ENCODE measurements around the gene JARID2.
"Not testable (repeated sequence)": the region's sequence is repeated elsewhere in the genome, so short reads cannot be mapped to it uniquely, and the experiment has no call there.

The JARID2 gene

DNA sequence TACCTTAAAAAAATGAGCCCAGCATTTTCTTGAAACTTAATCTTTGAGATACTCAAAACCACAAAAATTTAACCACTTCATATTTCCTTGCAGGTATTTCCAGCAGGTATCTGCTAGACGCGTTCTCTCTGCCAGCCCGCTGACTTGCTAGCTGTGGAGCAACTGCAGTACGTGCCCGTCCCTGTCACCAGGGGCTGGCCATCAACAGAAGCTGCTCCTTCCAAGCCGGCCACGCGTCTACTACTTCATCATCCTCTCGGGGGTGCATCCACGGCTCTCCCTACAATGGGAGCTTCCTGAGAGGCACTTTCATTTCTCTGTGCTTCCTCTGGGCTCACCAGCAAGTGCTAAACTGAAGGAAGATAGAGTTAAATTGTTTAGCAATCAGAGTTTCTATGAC, 284.5 kb downstream of the JARID2 start:
- DNase-seq = no peak

DNA sequence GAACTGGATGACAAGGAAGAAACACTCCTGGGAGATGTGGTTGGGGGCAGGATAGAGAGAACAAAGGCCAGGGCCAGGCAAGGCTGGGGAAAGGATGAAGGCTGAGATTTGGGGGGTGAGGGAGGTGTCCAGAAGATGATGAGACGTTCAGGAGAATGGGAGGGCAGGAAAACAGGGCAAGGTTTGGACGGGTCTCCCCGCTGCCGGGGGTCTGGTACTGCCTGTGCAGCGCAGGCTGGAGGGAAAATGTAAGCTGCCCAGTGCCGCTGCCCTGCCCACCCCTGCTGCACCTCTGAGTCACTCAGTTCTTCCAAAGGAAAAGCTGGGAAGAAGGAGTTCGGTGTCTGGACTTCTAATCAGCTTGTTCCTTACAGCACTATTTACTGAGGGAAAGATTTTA, 286.1 kb downstream of the JARID2 start:
- DNase-seq = no peak

- DNase-seq = no peak
Observed at GRCh38 chr6:15533379-15534026, 287.6 kb downstream of the JARID2 start.

DNA sequence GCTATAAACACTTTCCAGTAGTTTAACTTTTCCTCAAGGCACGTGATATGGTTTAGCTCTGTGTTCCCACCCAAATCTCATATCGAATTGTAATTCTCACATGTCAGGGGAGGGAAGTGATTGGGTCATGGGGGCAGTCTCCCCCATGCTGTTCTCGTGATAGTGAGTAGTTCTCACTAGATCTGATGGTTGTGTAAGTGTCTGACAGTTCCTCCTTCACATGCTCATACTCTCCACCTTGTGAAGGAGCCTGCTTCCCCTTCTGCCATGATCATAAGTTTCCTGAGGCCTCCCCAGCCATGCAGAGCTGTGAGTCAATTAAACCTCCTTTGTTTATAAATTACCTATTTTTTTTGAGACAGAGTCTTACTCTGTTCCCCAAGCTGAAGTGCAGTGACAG, 289.1 kb downstream of the JARID2 start:
- DNase-seq = no peak

DNA sequence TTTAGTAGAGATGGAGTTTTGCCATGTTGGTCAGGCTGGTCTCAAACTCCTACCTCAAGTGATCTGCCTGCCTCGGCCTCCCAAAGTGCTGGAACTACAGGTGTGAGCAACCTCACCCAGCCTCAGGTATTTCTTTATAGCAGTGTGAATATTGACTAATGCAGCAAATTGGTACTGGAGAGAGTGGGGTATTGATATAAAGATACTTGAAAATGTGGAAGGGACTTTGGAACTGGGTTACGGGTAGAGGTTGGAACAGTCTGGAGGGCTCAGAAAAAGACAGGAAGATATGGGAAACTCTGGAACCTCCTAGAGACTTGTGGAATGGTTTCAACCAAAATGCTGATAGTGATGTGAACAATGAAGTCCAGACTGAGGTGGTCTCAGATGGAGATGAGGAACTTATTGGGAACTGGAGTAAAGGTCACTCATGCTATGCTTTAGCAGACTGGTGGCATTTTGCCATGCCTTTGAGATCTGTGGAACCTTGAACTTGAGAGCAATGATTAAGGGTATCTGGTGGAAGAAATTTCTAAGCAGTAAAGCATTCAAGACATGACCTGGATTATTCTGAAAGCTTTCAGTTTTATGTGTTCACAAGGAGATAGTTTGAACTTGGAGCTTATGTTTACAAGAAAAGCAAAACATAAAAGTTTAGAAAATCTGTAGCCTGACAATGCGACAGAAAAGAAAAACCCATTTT, 289.8 kb downstream of the JARID2 start:
- DNase-seq = no peak

GRCh38 chr6:15536198-15536955, 290.5 kb downstream of the JARID2 start:
- no peak for DNase-seq

- DNase-seq = no peak
Observed at GRCh38 chr6:15538106-15538505, 292.2 kb downstream of the JARID2 start.

DNA sequence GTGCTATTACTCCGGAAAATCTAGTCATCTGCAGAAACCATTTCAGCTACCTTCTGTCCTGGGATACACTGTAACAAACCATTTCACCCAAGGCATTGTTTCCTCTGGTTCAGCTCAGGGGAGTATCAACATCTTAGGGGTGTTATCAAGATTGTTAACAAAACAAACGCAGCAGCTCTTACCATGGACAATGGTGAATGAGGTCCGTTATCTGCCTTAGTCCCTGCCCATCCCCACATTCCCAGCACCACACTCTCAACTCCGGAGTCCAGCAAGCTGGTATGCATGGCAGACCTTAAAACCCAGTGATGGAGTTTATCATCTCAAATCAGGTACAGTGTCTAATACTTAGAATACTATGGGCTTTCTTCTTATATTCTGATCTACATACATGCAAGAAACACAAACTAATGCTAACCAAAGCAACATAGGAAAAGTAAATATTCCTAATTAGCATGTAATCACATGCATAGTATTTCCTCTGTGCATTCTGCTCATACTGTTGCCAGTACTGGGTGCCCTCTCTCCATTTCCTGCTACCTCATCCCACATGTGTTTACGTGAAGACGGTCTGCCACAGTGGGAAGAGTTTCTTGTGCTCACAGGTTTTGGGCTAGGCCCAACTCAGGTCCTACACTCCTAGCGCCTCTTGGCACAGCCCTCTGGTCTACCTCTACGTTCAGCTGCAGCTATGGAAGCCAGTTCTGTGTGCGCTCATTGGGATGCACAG, 293.1 kb downstream of the JARID2 start:
- DNase-seq = no peak

DNA sequence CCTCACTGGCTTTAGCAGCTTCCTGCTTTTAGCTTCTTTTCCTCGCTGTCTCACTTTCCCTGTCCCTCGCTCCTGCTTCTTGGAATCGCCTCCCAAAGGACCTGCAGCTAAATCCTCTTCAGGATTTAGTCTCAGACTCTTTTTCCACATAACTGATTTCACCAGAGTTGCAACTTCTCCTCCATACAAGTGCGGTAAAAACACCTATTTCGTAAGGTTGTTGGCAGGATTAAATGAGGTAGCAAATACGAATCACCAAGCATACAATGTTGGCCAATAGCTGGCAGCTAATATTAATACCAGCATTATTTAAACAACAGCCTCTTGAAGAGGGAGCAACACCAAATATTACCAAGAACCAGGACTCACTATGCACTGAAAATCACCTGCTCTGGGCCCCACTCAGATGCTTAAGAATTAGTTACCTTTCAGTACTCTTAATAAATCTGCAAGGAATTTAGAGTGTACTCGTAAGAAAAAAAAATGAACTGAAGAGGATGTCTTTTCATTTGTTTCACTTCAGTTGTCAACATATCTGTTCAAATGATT, 293.9 kb downstream of the JARID2 start:
- no peak for DNase-seq

DNA sequence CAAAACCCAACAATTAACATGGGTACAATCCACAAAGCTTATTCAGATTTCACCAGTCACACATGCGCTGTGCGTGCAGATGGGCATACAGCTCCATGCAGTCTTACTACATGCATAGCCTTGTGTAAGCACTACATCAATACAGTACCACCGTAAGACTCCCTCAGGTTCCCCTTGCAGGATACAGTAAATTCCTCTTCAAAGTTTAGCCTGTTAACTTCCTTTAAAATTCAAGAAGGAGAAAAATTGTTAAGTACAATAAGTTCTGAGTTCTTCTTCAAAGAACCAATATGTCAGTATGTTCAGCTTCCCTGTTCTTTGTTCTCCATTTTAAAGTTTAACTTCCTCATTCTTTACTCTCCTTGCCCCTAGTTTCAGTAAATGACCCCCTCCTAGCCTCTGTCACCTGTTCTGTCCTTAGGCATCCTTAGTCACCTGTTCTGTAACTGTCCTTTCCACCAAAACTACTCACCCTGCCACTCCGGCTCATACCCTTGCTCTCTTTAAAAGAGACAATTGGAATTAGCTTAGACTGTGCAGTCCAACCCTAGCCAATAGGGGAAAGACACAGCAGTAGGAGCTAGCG, 297.6 kb downstream of the JARID2 start:
- DNase-seq = not testable (repeated sequence)

DNA sequence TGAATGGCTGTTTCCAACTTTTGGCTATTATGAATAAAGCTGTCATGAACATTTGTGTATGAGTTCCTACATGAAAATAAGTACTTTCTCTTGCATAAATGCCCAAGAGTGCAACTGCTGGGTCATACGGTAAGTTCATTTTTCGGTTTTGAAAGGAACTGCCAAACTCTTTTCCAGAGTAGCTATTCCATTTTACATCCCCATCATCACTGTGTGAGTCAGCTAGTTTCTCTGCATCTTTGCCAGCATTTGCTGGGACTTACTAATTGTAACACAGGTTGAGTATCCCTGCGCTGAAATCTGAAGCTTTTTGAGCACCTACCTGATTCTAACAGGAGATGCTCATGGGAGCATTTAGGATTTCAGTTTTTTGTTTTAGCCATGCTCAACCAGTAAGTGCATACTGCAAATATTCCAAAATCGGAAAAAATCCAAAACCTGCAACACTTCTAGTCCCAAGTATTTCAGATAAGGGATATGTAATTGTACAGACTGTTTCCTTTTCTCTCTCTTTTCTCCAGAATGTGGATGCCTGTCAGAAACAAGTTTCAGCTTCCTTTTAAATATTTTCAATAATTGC, 298.5 kb downstream of the JARID2 start:
- DNase-seq = no peak

DNA sequence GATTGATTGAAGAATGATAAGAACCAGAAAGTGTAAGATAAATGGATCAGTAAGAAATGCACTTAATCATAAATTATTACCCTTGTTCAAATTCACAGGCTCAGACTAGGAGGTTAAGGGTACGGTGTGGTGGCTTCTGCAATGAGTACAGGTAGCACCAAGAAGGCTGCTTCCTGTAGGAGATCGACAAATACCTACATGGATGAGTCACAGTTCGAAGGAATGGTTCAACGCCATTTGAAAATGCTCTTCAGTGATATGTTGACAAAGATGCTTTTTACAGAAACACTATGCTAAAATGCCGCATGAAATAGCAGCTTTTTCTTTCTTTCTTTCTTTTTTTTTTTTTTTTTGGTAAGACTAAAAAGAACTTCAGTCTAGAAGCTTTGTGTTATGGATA, 300.7 kb downstream of the JARID2 start:
- no peak for DNase-seq

DNA sequence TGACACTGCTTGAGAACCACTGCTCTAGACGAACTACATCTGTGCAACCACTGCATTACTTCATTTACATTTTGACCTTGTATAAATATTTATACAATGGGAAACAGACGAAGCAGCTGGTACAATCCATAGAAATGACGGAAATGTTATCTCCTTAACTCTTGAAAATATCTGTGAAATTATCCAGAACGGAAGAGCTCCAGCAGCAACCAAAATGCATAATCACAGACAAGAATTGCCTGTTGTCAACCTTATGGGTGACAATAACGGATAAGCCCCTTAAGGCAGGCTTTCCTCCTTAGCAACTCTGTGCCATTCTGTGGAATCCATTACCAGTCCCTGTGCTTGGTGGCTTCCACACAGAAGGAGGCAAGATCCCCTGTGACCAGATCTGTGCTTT, 301.5 kb downstream of the JARID2 start:
- DNase-seq = no peak

GRCh38 chr6:15549371-15549770, 303.5 kb downstream of the JARID2 start:
- no peak for DNase-seq

GRCh38 chr6:15550546-15551123, 304.8 kb downstream of the JARID2 start:
- DNase-seq = no peak

GRCh38 chr6:15551262-15551661, 305.4 kb downstream of the JARID2 start:
- no peak for DNase-seq

DNA sequence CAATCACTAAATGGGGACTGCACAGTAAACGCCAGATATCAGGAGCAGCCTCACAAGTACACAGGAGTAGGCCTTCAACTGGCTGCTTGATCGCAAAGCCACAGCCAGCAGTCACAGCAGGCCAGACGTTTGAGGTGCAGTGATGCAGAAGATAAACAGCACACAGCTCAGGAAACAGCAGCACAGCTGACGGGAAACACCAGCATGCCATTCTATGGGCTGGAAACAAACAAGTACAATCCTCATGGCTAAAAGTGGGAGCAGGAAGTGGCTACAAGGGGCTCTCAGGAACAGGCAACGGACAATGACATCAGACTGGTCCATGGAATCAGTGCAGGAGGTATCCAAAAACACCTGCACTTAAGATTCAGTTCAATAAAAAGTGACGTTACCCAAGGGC, 305.9 kb downstream of the JARID2 start:
- no peak for DNase-seq

GRCh38 chr6:15553031-15553430, 307.2 kb downstream of the JARID2 start:
- no peak for DNase-seq

DNA sequence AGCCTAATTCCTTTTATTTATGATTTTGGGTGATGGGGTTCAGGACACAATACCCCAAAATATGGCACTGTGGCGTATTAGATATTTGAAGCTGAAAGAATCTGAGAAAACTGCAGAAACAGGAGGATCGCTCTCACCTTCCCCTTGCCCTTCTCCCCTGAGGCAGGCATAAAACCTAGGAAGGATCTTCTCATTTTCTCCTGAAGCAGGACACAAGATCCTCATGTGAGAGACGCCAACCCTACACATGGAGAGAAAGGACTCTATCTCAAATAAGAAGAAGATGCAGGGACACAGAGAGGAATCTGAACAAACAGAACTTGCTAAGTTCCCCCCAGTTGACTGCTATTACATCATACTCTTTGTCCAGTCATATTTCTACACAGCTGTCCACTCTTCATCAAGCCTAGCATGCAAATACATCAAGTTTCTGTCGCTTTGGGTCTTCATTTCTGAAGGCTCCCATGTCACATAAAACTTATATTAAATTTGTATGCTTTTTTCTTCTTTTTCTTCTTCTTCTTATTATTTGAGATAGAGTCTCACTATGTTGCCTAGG, 307.9 kb downstream of the JARID2 start:
- no peak for DNase-seq

GRCh38 chr6:15554728-15555100, 308.8 kb downstream of the JARID2 start:
- no peak for DNase-seq
